ENCODE measurements around the gene TUBB1.

Gene TUBB1

DNA sequence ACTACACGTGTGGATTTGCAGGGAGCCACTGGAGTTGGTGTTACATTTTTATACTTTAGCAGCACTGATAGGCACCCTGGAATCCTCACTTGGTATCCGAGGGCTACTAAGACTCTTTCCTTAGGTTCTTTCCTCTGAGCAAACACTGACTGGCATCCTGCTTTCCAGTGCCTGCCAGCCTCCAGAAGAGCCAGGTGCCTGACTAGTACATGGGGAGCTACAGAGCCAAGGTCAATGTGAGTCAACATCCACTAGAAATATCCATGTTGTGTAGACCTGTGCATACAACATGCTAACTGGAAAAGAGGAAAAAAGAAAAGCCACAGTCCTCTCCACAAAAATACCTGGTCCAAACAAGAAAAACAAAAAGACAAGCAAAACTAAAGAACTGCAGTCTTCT is 5.9 kb downstream of the TUBB1 start:
- Histone ChIP-seq H4K20me1 (ENCODE audit: insufficient read depth) (no peaks in the 10 kb centered on the region), H3K36me3 (ENCODE audit: insufficient read depth) (peaks cover 14% of the 10 kb centered on the region; the same call in 1 of the 2 replicates), H3K4me2 (no peak overlapping the region), H3K79me2 (ENCODE audit: insufficient read depth, low read depth) (peaks cover 44% of the 10 kb centered on the region), H2AFZ (ENCODE audit: low read depth) (no peak overlapping the region), H3K9ac (no peak overlapping the region), H3K27me3 (ENCODE audit: insufficient read depth, low read depth) (no peaks in the 10 kb centered on the region), H3K4me3 (IDR thresholded peaks at IDR 0.05; ENCODE audit: insufficient read depth, low read depth, low read length) (no peak overlapping the region), H3K4me1 (ENCODE audit: low read depth, poor library complexity, severe bottlenecking) (peaks cover 28% of the 10 kb centered on the region), H3K27ac (no peak overlapping the region)
- TF ChIP-seq, protein P1, sequence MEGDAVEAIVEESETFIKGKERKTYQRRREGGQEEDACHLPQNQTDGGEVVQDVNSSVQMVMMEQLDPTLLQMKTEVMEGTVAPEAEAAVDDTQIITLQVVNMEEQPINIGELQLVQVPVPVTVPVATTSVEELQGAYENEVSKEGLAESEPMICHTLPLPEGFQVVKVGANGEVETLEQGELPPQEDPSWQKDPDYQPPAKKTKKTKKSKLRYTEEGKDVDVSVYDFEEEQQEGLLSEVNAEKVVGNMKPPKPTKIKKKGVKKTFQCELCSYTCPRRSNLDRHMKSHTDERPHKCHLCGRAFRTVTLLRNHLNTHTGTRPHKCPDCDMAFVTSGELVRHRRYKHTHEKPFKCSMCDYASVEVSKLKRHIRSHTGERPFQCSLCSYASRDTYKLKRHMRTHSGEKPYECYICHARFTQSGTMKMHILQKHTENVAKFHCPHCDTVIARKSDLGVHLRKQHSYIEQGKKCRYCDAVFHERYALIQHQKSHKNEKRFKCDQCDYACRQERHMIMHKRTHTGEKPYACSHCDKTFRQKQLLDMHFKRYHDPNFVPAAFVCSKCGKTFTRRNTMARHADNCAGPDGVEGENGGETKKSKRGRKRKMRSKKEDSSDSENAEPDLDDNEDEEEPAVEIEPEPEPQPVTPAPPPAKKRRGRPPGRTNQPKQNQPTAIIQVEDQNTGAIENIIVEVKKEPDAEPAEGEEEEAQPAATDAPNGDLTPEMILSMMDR (conservative IDR thresholded peaks at IDR 0.05; ENCODE audit: low read depth, low read length) = no peak

DNA sequence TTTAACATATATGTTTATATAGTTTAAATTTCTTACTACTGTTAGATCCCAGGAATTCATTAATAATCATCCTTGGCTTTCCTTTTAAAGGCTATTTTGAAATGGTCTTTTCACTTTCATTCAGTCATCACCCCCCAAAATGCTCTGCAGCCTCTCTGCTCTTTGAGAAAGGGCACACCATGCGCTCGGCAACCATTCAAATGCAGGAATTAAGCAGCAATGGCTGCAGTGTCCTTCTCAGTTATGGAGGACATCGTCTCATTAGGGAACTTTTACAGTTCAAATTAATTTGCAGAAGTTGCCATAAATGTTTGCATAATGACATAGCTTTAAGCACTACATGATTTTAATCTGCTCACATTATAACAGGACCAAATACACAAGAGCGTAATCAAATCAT is 6.3 kb downstream of the TUBB1 start:
- TF ChIP-seq, protein P1 (conservative IDR thresholded peaks at IDR 0.05; ENCODE audit: low read depth, low read length) = no peak
- Histone ChIP-seq H3K4me1 (ENCODE audit: low read depth, poor library complexity, severe bottlenecking) (peaks cover 32% of the 10 kb centered on the region), H3K27me3 (ENCODE audit: insufficient read depth, low read depth) (no peaks in the 10 kb centered on the region), H3K9ac (no peak overlapping the region), H2AFZ (ENCODE audit: low read depth) (no peak overlapping the region), H3K36me3 (ENCODE audit: insufficient read depth) (peaks cover 17% of the 10 kb centered on the region; the same call in 1 of the 2 replicates), H4K20me1 (ENCODE audit: insufficient read depth) (no peaks in the 10 kb centered on the region), H3K27ac (no peak overlapping the region), H3K4me2 (no peak overlapping the region), H3K79me2 (ENCODE audit: insufficient read depth, low read depth) (peaks cover 49% of the 10 kb centered on the region), H3K4me3 (IDR thresholded peaks at IDR 0.05; ENCODE audit: insufficient read depth, low read depth, low read length) (no peak overlapping the region)

DNA sequence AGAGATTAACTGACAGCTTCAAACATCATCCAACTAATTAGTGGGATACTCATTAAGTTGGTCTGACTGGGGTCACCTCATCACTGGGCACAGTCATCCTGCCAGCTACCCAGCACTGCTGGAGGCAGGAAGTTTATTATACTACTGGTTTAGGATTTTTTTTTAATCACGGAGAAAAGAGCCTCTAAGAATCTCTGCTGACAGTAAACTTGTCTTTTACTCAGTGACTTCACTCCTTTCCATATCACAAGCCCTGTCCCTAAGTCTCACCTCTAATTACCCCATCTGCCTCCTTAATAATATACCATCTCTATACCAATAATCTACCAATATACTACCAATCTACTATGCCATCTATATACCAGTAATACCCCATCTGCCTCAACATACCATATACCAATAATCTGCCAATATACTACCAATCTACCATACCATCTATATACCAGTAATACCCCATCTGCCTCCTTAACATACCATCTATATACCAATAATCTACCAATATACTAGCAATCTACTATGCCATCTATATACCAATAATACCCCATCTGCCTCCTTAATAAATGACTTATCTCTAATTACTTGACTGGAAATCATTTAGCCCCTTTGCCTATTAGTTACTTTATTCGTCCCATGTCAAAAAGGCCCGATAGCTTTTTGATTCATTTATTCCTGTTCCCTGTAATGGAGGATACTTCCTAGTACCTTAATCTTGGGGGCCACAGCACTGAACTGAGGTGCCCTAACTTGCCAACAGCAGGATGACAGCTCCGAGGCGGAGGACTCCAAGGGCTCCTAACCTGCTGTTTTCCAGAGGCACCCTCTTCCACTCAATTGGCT is 7.9 kb downstream of the TUBB1 start:
- Histone ChIP-seq H3K4me2 (no peak overlapping the region), H3K9ac (no peak overlapping the region), H4K20me1 (ENCODE audit: insufficient read depth) (no peaks in the 10 kb centered on the region), H3K36me3 (ENCODE audit: insufficient read depth) (peaks cover 17% of the 10 kb centered on the region; the same call in 1 of the 2 replicates), H3K27ac (no peak overlapping the region), H3K27me3 (ENCODE audit: insufficient read depth, low read depth) (no peaks in the 10 kb centered on the region), H2AFZ (ENCODE audit: low read depth) (no peak overlapping the region), H3K4me1 (ENCODE audit: low read depth, poor library complexity, severe bottlenecking) (peaks cover 40% of the 10 kb centered on the region), H3K4me3 (IDR thresholded peaks at IDR 0.05; ENCODE audit: insufficient read depth, low read depth, low read length) (no peak overlapping the region), H3K79me2 (ENCODE audit: insufficient read depth, low read depth) (peaks cover 64% of the 10 kb centered on the region)
- TF ChIP-seq, protein P1 (conservative IDR thresholded peaks at IDR 0.05; ENCODE audit: low read depth, low read length) = no peak

DNA sequence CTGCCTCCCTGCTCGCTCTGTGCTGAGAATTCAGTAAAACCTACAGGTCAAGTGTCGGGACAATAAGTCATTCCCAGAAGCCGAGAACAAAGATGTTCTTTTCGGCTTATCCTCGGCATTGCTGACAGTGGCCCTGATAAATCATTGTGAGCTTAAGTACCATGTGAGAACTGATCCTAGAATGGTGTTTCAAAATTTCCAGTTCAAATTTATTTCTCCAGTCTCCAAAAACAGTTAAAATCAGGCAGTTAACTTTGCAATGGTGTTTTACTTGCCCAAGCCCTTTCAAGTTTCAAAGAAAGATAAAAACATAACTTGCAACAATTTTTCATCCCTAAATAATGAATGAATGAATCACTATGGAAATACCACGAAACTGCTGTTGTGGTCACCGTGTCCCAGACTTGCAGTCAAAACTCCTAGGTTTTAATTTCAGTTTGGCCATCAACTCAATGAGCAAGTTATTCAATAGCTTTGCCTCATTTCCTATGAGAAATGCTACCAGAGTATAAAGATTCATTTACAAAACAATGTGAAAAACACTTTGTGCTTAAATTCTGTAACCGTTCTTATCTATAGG is 8.6 kb downstream of the TUBB1 start:
- no peak overlapping the region for H3K4me3 ChIP-seq (IDR thresholded peaks at IDR 0.05; ENCODE audit: insufficient read depth, low read depth, low read length)
- no peak overlapping the region for H3K27ac ChIP-seq
- peaks cover 64% of the 10 kb centered on the region for H3K79me2 ChIP-seq (ENCODE audit: insufficient read depth, low read depth)
- H4K20me1 ChIP-seq (ENCODE audit: insufficient read depth) = no peaks in the 10 kb centered on the region
- H3K4me1 ChIP-seq (ENCODE audit: low read depth, poor library complexity, severe bottlenecking) = peaks cover 42% of the 10 kb centered on the region
- TF ChIP-seq, protein P1 (conservative IDR thresholded peaks at IDR 0.05; ENCODE audit: low read depth, low read length) = no peak
- H3K9ac ChIP-seq = no peak overlapping the region
- H3K4me2 ChIP-seq = no peak overlapping the region
- H3K36me3 ChIP-seq (ENCODE audit: insufficient read depth) = peaks cover 17% of the 10 kb centered on the region; the same call in 1 of the 2 replicates
- no peaks in the 10 kb centered on the region for H3K27me3 ChIP-seq (ENCODE audit: insufficient read depth, low read depth)
- H2AFZ ChIP-seq (ENCODE audit: low read depth) = no peak overlapping the region
